Muscle of leg (tissue), 11 donors: ENCODE data around the gene SLC4A8. TPM values are rescaled to one million over a fixed set of nuclear protein-coding genes. Genes with fewer than 3 reads are reported as not detected.

Experiments
- DNase-seq: peaks from one replicate; pipeline ENCODE4 v3.0.0; 2013
- H3K27ac ChIP-seq: one replicate; pipeline ENCODE4 v1.5.1; 2013; ENCODE audit warnings: mild to moderate bottlenecking, low read length, control low read depth
- H3K27me3 ChIP-seq: one replicate; pipeline ENCODE4 v1.6.1; 2013; ENCODE audit warnings: low read length; ENCODE audit not compliant: control insufficient read depth, insufficient read depth
- H3K36me3 ChIP-seq: one replicate; pipeline ENCODE4 v1.6.1; 2013; ENCODE audit warnings: low read length; ENCODE audit not compliant: control insufficient read depth, insufficient read depth
- H3K4me1 ChIP-seq: one replicate; pipeline ENCODE4 v1.6.1; 2013; ENCODE audit warnings: low read length; ENCODE audit not compliant: control insufficient read depth, insufficient read depth
- H3K4me3 ChIP-seq: one replicate; pipeline ENCODE4 v1.5.1; 2013; ENCODE audit warnings: low read length, control low read depth
- H3K9me3 ChIP-seq: replicated peaks from 2 replicates; pipeline ENCODE4 v1.6.1; 2013; ENCODE audit warnings: low read depth, low read length; ENCODE audit not compliant: control insufficient read depth
- WGBS: methylation state at CpG from one replicate; pipeline ENCODE4 v1.1.5; 2013; ENCODE audit warnings: missing lambda C conversion rate; ENCODE audit not compliant: insufficient coverage; 5-methylcytosine and 5-hydroxymethylcytosine counted together
- polyA plus RNA-seq, 8 donors: library from polyadenylated mRNA; unstranded; fragments of 120-200 nt; gene quantifications; one replicate each; pipeline versions ENCODE4 v1.2.1 to v1.2.3, GENCODE V29; 2013; ENCODE audit warnings: inconsistent platforms in 1 of 8, low replicate concordance in 1 of 8; ENCODE audit not compliant: insufficient read length in 8 of 8, insufficient read depth in 1 of 8
- total RNA-seq: library from RNA; stranded (reverse); fragments of 120-200 nt; gene quantifications from one replicate; pipeline ENCODE4 v1.2.4, GENCODE V29; 2013

The SLC4A8 gene
- total and polyA plus RNA-seq, 9 donors = 0.80 to 1.2 (median 0.98) TPM

DNA sequence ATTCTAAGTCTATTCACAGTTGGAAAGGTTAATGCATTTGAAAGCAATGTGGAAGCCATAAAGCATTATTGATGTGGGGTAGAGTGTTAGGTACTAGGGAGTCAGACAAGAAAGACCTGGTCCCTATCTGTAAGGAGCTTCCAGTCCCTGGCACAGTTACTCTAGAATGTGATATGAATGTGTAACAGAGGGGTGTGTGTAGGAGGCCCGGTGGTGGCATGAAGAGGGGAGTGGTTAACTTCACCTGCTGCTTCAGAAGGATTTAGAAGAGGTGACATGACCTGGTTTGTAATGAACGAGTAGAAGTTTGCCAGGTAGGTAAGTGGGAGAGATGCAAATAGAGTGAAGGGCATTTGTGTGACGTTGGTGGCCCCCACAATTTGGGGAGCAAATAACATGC, 18.3 kb upstream of the SLC4A8 start:
- no peak for DNase-seq
- H3K27me3 ChIP-seq = peaks cover 5% of the 10 kb centered on the region
- H3K27ac ChIP-seq = no peak overlapping the region
- H3K9me3 ChIP-seq = no peaks in the 10 kb centered on the region
- H3K4me1 ChIP-seq = no peaks in the 10 kb centered on the region
- H3K4me3 ChIP-seq = no peak overlapping the region
- no peaks in the 10 kb centered on the region for H3K36me3 ChIP-seq
- WGBS = 83% methylated on average over 2 of the region's 3 CpGs

DNA sequence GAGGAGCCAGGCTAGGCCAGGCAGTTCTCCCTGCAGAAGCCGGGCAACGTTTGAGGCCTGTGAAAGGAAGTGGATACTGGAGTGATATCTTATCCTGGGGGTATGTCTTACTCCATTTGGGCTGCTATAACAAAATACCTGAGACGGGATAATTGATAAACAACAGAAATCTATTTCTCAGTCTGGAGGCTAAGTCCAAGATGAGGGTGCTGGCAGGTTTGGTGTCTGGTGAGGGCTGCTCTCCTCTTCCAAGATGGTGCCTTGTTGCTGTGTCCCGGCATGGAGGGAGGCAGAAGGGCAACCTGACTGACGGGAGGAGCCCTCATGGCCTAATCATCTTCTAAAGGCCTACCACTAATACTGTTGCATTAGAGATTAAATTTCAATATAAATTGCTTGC, 17.8 kb upstream of the SLC4A8 start:
- H3K4me3 ChIP-seq = no peak overlapping the region
- DNase-seq = no peak
- no CpG with 5 or more reads among the region's 5 CpGs for WGBS
- no peak overlapping the region for H3K27ac ChIP-seq
- H3K36me3 ChIP-seq = no peaks in the 10 kb centered on the region
- H3K4me1 ChIP-seq = no peaks in the 10 kb centered on the region
- no peaks in the 10 kb centered on the region for H3K9me3 ChIP-seq
- H3K27me3 ChIP-seq = peaks cover 2% of the 10 kb centered on the region

DNA sequence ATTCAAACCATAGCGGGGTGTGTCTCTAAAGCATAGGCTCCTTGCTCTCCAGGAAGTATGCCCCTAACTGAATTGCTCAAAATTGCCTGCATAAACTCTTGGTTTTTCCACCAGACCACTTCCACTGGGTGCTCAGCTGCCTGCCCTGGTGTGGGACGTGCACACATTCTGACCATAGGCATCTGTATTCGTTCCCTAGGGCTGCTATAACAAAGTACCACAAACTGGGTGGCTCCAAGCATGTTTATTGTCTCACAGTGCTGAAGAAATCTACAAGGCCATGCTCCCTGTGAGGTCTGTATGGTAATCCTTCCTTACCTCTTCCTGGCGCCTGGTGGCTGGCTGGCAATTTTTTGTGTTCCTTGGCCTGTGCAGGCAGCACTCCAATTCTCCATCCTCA, 17.0 kb upstream of the SLC4A8 start:
- no peak for DNase-seq
- no peaks in the 10 kb centered on the region for H3K36me3 ChIP-seq
- no peaks in the 10 kb centered on the region for H3K9me3 ChIP-seq
- WGBS = 51% methylated on average over 4 of the region's 4 CpGs
- H3K27me3 ChIP-seq = peaks cover 2% of the 10 kb centered on the region
- H3K27ac ChIP-seq = no peak overlapping the region
- no peaks in the 10 kb centered on the region for H3K4me1 ChIP-seq
- no peak overlapping the region for H3K4me3 ChIP-seq

DNA sequence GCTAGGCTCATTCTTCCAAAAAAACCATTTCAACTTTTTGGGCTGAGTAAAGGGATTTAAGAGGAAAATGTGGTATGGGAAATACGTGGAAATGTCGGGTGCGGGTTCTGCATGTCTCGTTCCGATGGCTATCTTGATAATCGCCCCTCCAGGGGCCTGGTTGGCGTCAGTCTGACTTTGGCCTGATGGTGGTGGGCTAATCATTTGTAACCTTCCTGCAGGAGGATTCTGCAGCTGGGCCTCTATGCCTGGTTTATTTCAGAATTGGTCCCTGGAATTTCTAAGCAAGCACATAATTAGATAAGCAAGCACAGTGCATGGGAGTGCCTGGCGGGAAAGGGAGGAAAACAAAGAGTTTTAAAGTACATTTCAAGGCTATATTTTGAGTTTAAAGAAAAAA, 14.8 kb upstream of the SLC4A8 start:
- Histone ChIP-seq H3K36me3 (no peaks in the 10 kb centered on the region), H3K4me3 (no peak overlapping the region), H3K4me1 (no peaks in the 10 kb centered on the region), H3K9me3 (no peaks in the 10 kb centered on the region), H3K27me3 (peaks cover 2% of the 10 kb centered on the region), H3K27ac (no peak overlapping the region)
- no peak for DNase-seq
- 52% methylated on average over 4 of the region's 8 CpGs for WGBS

DNA sequence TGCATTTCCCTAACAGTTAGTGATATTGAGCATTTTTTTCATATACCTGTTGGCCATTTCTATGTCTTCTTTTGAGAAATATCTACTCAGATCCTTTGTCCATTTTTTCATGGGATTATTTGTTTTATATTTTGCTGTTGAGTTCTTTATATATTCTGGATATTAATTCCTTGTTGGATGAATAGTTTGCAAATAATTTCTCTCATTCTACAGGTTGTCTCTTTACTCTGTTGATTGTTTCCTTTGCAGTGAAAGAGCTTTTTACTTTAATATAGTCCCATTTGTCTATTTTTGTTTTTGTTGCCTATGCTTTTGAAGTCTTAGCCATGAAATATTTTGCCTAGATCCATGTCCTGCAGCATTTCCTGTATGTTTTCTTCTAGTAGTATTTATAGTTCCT, 11.5 kb upstream of the SLC4A8 start:
- Histone ChIP-seq H3K36me3 (no peaks in the 10 kb centered on the region), H3K9me3 (no peaks in the 10 kb centered on the region), H3K4me1 (no peaks in the 10 kb centered on the region), H3K4me3 (no peak overlapping the region), H3K27ac (no peak overlapping the region), H3K27me3 (peaks cover 2% of the 10 kb centered on the region)
- no peak for DNase-seq

DNA sequence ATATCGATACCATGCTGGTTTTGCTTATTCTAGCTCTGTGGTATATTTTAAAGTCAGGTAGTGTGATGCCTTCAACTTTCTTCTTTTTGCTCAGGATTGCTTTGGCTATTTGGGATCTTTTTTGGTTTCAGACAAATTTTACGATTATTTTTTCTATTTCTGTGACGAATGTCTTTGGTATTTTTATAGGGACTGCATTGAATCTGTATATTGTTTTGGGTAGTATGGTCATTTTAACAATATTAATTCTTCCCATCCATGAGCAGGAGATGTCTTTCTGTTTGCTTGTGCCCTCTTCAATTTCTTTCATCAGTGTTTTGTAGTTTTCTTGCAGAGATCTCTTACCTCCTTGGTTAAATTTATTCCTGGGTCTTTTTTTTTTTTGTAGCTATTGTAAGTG, 10.8 kb upstream of the SLC4A8 start:
- Histone ChIP-seq H3K9me3 (no peaks in the 10 kb centered on the region), H3K27me3 (peaks cover 2% of the 10 kb centered on the region), H3K27ac (no peak overlapping the region), H3K4me3 (no peak overlapping the region), H3K4me1 (no peaks in the 10 kb centered on the region), H3K36me3 (no peaks in the 10 kb centered on the region)
- no CpG with 5 or more reads among the region's 3 CpGs for WGBS
- no peak for DNase-seq

DNA sequence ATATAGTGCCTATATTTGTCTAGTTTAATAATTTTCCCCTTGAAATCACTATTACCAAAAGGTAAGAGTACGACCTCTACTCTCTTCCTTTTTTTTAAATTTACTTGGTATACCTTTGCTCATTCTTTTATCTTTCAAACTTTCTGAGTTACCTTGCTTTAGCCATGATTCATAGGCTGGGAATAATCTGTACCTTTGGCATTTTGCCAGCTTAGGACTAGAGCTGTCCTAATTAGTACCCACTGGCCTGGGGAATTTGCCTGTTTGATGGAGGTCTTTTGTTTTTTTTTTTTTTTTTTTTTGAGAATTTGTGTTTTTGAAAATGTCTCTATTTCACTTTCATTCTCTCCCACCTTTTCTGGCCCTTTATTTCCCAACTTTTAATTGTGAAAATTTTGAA, 8.7 kb upstream of the SLC4A8 start:
- Histone ChIP-seq H3K36me3 (no peaks in the 10 kb centered on the region), H3K27ac (no peak overlapping the region), H3K4me3 (no peak overlapping the region), H3K27me3 (peaks cover 2% of the 10 kb centered on the region), H3K4me1 (no peaks in the 10 kb centered on the region), H3K9me3 (no peaks in the 10 kb centered on the region)
- no peak for DNase-seq
- WGBS = no CpG with 5 or more reads among the region's 1 CpG

DNA sequence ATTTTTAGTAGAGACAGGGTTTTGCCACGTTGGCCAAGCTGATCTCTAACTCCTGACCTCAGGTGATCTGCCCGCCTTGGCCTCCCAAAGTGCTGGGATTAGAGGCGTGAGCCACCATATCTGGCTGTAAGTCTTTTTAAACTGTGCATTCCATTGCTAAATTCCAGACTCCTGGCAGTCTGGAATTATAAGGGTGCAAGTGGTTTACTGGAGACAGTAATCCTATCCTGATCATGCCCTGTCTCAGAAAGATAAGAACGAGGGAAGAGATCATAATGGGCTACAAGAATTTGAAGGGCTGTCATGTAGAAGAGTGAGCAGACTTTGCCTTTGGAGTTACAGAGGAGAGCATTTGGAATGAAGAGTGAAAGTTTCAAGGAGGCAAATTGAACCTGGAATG, 6.8 kb upstream of the SLC4A8 start:
- no peaks in the 10 kb centered on the region for H3K36me3 ChIP-seq
- 77% methylated on average over 4 of the region's 4 CpGs for WGBS
- H3K27ac ChIP-seq = no peak overlapping the region
- H3K4me1 ChIP-seq = no peaks in the 10 kb centered on the region
- DNase-seq = no peak
- no peaks in the 10 kb centered on the region for H3K9me3 ChIP-seq
- no peak overlapping the region for H3K4me3 ChIP-seq
- peaks cover 2% of the 10 kb centered on the region for H3K27me3 ChIP-seq

DNA sequence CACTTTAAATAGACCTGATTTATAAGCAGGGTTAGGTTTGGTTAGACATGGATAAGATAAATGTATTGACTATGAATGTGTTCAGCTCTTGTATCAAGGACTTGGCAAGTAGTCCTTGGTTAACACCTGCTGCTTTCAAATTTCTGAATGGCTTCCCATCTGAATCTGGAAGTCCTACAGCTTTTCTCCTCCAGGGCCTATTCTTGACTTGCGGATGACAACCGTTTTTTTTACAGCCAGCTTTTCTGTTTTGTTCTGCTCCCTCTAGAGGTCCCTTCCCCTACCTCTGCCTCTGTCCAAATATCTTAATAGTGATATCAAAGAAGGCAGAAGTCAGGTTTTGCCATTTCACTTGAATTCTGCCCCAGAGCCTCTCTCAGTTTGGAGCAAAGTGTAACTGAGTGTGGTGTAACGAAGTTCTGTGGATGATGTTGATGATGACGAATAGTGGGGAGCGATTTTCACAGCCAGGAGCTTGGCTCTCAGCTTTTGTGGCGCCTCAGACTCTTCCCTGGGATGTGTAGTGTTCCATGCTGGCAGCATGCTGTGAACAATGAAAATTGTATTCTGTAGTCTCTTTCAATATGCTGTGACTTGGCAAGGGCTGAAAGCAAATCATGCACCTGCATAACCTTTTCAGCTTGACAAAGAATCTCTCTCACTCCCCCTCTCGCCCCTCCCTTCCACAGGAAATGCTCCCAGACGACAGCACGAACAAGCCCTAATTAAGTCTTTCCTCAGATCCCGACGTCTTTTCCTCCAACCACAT, 5.0 kb upstream of the SLC4A8 start:
- Histone ChIP-seq H3K4me3 (no peak overlapping the region), H3K9me3 (no peaks in the 10 kb centered on the region), H3K36me3 (no peaks in the 10 kb centered on the region), H3K27me3 (peaks cover 6% of the 10 kb centered on the region), H3K4me1 (peaks cover 6% of the 10 kb centered on the region), H3K27ac (no peak overlapping the region)
- WGBS = 28% methylated on average over 3 of the region's 11 CpGs
- no peak for DNase-seq

DNA sequence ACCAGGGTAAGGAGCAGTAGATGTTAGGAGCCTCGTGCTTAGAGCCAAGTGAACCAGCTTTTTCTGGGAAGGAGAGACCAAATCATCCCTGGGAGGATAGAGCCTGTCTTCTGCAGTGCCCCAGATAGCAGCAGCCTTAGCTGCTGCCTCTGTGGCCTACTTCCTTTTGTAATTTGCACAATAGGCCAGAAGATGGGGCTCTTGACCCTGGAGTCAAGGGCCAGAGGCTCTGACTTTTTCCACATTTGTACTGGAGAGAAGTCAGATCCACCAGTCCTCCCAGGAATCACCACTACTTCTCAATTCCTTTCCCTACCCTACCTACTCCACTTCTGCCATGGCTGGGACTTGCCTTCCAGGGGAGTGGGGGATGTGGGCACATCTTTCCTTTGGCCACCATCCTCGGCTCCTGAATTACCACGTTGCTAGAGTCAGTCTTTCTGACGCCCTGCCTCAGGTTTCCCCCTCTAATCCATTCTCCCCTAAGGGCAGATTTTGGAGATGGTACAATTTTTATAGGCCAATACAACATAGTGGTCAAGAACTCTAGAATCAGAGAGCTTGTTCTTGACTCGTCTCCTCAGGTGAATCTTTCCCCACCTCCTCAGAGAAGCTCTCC, 3.3 kb upstream of the SLC4A8 start:
- Histone ChIP-seq H3K4me1 (peaks cover 12% of the 10 kb centered on the region), H3K4me3 (no peak overlapping the region), H3K36me3 (no peaks in the 10 kb centered on the region), H3K27ac (no peak overlapping the region), H3K27me3 (peaks cover 18% of the 10 kb centered on the region), H3K9me3 (no peaks in the 10 kb centered on the region)
- DNase-seq = peak; percentile 85
- WGBS = 0% methylated on average over 1 of the region's 5 CpGs
